GM12892 (cell line): ENCODE data around the gene YES1.
"Not testable (repeated sequence)": the region's sequence is repeated elsewhere in the genome, so short reads cannot be mapped to it uniquely, and the experiment has no call there.

Source experiments
- DNase-seq: peaks from one replicate; pipeline ENCODE4 v3.0.0; 2011; ENCODE audit not compliant: insufficient read length
- FAIRE-seq: peaks from 2 replicates; lab custom pipeline; 2011; peaks lifted over from hg19 to GRCh38; lab: Jason Lieb, UNC
- POLR2A ChIP-seq: IDR thresholded peaks from 2 replicates; pipeline ENCODE4 v1.6.1; 2011; ENCODE audit warnings: low read depth, low read length, control low read depth
- POLR2AphosphoS5 ChIP-seq: IDR thresholded peaks from 2 replicates; pipeline ENCODE4 v1.6.1; 2011; ENCODE audit warnings: low read depth, low read length, control low read depth
- TAF1 ChIP-seq: IDR thresholded peaks from 2 replicates; pipeline ENCODE4 v1.6.1; 2011; ENCODE audit warnings: low read depth, mild to moderate bottlenecking, control low read depth, low read length, borderline replicate concordance

Gene YES1

DNA sequence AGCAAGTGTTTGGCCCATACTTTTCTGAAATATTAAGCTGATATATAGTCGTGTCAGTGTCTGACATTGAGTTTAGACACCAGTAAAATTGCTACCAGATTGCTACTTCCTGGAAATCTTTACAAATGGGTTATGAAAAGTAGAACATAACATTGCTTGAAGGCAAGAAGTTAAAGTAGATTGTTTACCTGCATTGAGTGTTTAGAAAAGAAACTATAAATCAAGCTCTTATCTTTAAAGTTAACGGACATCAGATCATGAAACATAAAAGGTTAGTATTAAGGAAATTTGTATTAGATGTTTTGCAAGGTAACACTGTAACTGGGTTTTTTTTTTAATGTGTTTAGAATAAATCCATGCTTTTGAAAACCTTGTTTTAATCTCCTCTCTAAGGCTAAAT lies 4.8 kb upstream of the YES1 start:
- DNase-seq = no peak
- TF ChIP-seq POLR2A (no peak), TAF1 (no peak), POLR2AphosphoS5 (no peak)
- FAIRE-seq = no peak

DNA sequence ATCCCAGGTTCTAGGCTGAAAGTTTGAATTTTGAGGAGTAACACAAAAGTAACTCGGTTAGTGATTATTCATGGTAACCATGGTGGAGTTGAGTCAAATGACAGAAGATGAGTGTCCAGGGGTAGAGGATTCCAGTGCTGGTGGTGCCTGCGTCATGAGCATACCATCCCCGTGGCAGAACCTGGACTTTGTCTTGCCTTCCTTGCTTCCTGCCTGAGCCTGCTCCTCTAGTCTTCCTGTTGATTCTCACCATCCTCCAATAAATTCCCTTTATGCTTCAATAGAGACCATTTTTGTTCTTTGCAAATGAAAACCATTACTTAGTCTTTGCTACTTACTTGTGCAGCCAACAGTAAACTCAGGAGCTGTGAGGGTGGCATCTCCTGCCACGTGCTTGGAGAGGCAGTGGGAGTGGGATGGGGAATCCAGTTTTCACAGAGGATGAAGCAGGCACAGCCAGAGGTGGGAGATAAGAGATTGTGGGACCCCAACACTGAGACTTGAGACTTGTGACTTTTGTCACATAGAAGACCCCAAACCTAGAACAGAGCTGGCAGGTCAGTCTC lies 4.1 kb upstream of the YES1 start:
- no peak for TF ChIP-seq POLR2AphosphoS5
- TF ChIP-seq POLR2A = no peak
- TF ChIP-seq TAF1 = no peak
- FAIRE-seq = no peak
- no peak for DNase-seq

DNA sequence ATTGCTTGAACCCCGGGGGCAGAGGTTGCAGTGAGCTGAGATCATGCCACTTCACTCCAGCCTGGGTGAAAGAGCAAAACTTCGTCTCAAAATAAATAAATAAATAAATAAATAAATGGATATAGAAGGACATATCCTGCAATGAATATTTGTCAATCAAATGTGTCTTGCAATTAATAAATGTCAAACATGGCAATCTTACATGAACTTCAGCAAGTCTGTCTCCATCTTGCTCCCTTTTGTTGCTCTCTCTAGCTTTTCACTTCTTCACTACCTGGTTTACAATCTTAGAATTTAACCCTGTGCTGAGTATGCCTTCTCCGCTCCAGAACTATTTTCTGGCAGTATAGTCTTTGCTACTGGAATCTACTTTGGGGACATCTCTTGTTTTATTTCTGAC lies 3.3 kb upstream of the YES1 start:
- no peak for FAIRE-seq
- DNase-seq = no peak
- no peak for TF ChIP-seq POLR2A
- TF ChIP-seq POLR2AphosphoS5 = no peak
- TF ChIP-seq TAF1 = no peak

DNA sequence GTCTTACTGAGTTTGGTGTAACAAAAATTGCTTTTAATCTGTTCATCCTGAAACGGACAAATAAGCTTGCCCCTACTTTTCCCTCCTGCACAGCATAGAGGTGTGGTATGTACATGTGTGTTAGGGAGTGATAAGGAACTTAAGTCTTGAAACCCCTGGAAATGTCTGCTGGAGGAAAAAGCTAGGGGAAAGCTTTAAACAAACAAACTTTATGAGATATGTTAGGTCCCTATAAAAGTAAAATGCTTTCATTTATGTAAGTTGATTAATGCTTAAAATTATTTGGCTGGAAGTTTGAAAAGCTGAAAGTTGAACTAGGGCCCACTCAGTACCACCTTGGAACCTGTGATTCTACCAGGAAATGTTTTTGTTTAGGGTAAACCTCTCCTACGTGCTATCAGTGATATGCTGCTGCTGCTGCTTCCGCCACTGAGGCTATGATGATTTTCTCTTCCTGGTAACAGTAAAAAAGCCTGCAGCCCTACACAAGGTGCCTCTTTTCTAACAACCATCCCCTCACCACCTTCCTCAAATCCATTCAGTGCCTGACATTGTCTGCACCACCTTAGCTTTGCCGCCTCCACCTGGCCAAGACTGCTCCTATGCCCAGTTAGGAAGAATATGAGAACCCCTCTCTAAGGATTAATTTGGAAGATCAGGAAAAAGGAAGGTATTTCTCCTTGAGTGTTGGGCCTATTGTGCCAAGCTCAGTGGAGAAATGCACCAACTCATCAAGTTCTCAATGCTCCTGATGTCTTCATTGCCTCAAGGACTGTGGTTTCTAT lies 2.5 kb upstream of the YES1 start:
- TF ChIP-seq POLR2AphosphoS5 (no peak), POLR2A (no peak), TAF1 (no peak)
- DNase-seq = no peak
- FAIRE-seq = no peak

DNA sequence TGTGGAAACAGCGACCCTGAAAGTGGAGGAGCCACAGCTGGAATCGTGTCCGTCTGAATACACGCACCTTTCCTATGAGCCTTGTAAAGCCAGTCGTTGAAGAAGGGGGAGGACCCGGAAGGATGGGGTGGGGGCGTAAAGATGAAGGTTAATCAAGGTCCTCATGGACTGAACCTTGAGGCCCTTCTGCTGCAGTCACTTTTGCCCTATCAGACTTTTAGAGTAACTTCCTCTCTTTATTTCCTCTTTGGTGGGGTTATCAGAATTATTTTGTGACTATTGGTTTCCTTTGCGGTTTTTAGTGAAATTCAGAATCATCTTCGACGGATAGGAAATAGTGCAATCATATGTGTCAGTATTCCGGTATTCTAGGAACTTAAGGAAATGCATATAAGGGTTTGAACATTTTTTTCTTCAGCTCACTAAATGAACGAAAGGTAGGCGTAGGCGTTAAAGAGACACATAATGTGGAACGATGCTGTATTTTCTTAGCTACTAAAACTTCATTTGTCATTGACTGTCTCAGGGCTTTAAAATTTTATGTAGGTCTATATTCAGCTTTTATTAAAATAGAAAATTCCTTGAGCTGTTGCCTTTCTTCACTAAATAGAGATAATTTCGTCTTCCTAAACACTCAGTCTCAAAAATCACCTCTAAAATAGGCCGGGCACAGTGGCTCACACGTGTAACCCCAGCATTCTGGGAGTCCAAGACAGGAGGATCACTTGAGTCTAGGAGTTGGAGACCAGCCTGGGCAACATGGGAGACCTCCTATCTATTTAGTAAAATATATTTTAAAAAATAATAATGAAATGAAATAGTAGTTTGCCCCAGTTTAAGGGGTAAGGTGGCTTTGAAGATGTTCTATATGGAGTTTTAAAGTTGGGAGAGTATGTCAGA lies 1.4 kb upstream of the YES1 start:
- TF ChIP-seq TAF1 (no peak), POLR2AphosphoS5 (no peak), POLR2A (no peak)
- peak; percentile 86 for FAIRE-seq
- DNase-seq = no peak

DNA sequence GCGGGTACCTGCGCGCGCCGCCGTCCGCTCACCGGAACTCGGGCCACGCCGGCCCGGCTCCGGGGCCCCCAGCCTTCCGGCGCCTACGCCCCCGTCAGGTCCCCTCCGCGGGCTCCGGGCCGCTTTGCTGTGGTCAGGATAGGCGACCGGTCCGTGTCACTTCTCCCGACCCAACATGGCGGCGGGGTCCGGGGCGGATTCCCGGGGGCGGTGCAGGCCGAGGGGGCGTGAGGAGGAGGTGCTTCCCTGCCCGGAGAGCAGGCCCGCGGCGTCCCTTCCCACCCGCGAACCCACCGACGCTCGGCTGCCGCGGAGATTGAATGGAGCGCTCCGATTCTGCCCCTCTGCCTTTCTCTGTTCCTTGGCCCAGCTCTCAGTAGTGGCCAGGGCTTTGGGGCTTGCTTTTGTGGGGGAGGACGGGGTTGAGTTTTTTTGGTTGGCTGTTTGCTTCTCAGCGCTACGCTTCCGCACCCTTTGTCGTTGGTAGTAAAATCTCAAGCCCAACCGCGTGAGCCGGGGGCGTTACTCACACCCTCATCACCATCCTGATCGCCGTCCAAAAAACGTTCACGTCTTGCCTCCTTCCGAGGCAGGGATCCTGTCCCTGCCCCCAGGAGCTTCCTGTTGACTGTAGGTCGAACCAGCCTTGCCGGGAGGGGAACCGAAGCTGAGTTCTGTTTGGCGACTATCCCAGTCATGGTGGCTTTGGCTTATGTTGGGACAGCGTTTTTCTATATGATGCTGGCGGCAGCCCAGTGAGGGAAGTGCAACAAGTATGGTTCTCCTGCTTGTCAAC lies 532 bp upstream of the YES1 start:
- DNase-seq (peak; percentile 75), FAIRE-seq (peak; percentile 93)
- TF ChIP-seq POLR2AphosphoS5 = no peak
- TF ChIP-seq POLR2A = peak; percentile 50; the same call in 1 of the 2 replicates
- TF ChIP-seq TAF1 = 0 out of 2 replicates have a peak, but pooled peaks have one; percentile 35

DNA sequence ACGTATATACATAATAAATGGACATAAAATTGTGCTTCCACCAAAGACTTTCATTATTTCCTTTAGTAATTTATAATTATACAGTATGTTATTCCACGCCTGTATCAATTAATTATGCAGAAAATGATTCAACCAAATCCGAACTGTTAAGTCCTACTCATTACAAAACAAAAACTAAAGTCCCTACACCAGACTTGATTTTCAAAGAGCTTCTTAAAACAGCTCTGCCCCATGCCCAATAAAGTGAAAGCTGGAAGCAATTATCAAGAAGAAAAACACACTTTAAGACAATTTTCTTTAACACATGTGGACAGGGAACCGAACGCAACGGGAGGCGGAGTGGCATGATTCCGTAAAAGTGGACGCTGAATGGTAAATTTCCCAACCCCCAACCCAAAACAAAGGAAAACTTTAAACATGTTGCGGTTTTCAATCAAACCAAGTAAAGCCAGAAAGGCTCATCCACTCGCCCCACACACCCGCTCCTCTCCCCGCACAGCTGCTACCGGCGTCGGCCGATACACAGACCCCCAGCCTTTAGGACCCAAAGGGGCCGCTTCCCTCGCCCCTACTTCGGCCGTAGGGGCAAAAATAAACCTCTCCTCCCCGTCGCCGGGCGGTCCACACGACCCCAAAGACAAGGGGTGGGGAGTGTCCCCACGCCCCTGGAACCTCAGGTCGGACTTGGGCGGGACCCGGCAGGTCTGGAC lies 705 bp downstream of the YES1 start:
- TF ChIP-seq TAF1 (no peak), POLR2A (no peak), POLR2AphosphoS5 (no peak)
- FAIRE-seq (no peak), DNase-seq (no peak)

DNA sequence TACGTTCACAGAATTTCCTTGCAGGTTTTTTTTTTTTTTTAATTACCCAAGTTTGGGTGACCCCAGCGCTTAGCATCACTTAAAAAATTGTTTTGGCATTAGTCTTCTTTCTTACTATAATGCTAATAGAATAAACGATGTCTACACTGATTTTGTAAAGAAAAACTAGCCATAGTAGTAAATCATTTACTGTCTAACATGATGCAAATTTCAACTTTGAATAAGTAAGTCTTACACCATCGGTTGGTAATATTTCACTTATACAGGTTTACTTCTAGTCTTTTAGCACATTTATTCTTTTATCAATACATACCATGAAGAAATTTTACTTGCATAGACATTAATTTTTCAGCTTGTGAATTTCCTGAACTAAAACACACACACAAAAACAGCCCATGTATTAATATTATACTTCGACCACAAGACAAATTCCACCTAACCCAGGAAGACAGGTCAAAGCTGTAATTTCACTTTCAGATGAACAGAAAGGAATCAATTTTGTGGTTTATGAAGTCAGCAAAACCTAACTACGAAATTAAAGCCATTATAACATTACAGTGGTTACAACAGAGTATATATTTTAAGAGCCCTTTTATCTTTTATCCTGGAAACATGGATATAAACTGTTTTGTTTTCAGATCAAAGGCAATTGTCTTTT lies 1.9 kb downstream of the YES1 start:
- DNase-seq = no peak
- peak; percentile 64 for FAIRE-seq
- TF ChIP-seq POLR2A = no peak
- no peak for TF ChIP-seq POLR2AphosphoS5
- no peak for TF ChIP-seq TAF1

DNA sequence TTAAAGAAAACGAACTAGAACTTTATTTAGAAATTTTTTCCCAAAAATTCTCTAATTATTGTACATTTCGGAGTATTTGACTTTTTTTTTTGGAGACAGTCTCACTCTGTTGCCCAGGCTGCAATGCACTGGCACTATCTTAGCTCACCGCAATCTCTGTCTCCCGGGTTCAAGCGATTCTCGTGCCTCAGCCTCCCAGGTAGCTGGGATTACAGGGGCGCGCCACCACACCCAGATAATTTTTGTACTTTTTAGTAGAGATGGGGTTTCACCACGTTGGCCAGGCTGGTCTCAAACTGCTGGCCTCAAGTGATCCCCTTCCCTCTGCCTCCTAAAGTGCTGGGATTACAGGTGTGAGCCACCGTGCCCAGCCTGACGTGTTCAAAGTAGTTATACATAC lies 2.8 kb downstream of the YES1 start:
- not testable (repeated sequence) for FAIRE-seq, DNase-seq

DNA sequence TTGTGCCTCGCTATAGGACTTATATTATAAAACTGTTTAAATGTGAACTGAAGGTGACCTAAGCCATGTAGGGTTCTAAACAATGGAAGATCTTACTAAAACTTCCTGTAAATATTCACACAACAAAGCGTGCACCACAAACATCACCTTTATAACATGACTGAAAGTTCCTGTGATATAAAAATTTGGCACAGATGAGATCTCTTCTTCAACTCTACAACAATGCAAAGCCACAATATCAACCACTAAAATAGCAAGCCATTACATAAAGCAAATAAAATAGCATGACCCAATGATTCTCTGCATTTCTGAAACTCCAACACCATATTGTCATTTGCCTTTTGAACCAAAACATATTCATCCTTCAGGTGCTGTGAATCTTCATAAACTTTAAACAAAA lies 3.5 kb downstream of the YES1 start:
- FAIRE-seq = no peak
- TF ChIP-seq POLR2A (no peak), POLR2AphosphoS5 (no peak), TAF1 (no peak)

More for the DNA sequence above, 3.5 kb downstream of the YES1 start:
- no peak for DNase-seq
